SH-SY5Y (cell line): ENCODE data around the gene CDKN2C.

ENCODE experiments used
- GATA2 ChIP-seq: IDR thresholded peaks from 2 replicates; pipeline ENCODE4 v1.6.1; 2011; ENCODE audit warnings: mild to moderate bottlenecking, low read depth, low read length
- GATA3 ChIP-seq: IDR thresholded peaks from 2 replicates; pipeline ENCODE4 v1.6.1; 2011; ENCODE audit warnings: low read depth, mild to moderate bottlenecking, low read length, moderate library complexity

DNA sequence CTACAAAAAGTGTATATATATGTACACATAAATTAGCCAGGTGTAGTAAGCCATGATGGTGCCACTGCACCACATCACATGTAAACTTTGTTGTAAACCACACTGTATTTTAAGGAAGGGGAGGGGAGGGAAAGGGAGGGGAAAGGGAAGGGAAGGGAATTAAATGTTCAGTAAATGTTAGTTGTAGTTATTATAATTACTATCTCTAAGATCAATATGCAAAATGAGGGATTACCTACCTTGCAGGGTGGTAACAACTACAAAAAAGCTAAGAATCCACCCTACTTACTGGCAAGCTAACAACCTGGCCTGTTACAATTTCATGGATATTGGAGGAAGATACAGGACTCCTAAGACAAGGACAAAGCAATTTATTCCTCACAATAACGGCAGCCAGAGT, 27.7 kb upstream of the CDKN2C start:
- TF ChIP-seq GATA3 (no peak), GATA2 (no peak)
